NCI-H1930 (cell line): ENCODE data around the gene RBMS1.
A peak's percentile ranks its signal among the peaks of the same experiment; 100 is the strongest.

Source experiments
- DNase-seq, 2 experiments: peaks; one replicate each; lab custom pipeline; 2025; lab: John Stamatoyannopoulos, UW

The RBMS1 gene

GRCh38 chr2:160301420-160301819 is 192.2 kb downstream of the RBMS1 start:
- no peak for DNase-seq

DNA sequence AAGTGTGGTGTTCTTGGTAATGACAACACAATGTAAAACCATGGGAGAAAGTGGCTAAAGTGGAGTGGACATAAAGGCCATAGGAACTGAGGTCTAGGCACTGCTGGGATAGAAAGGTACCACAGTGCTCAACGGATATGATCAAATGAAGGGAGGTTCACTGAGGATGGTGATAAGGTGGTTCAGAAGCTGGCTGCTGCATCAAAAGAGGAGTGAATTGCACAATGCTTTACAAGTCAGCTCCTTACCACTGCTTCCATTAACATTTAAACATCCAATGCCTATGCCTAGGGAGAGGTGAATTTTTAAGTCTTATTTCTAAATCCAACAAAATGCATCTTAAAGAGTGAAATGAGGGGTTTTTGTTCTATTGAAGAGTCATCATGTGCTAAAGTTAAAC is 193.4 kb downstream of the RBMS1 start:
- no peak for DNase-seq

GRCh38 chr2:160299540-160299939 is 194.1 kb downstream of the RBMS1 start:
- DNase-seq: no peak

GRCh38 chr2:160298960-160299359 is 194.6 kb downstream of the RBMS1 start:
- no peak for DNase-seq

DNA sequence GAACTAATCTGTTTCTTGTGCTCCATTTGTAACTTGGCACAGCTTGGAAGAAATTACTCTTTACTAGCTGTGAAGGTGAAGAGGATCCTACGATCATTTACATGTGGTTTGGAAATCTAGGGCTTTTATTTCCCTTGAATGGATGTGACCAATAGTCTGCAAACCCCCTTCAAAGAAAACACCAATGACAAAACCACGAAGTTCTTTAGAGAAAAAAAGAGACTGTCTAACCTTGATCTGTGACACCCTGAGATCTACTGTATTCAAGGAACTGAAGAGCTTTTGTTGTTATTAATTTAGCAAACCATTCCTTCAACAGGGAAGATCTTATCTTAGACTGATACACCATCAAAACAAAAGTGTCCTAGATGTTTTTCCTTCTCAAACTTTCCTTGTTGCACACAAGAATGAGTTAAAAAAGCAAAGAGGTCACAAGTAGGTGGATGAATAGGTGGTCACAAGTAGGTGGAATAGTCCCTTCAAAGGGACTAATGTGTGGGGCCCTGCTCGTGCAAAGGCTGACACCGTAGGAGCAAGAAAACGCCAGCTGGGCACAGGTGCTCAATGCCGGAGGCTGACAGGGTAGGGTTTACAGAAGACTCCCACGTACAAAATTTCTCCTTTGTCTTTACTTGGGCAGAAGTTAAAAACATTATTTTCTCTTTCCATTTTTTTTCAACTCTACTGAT is 197.9 kb downstream of the RBMS1 start:
- no peak for DNase-seq

- DNase-seq: no peak
Measured at GRCh38 chr2:160294889-160295288, 198.7 kb downstream of the RBMS1 start.

DNA sequence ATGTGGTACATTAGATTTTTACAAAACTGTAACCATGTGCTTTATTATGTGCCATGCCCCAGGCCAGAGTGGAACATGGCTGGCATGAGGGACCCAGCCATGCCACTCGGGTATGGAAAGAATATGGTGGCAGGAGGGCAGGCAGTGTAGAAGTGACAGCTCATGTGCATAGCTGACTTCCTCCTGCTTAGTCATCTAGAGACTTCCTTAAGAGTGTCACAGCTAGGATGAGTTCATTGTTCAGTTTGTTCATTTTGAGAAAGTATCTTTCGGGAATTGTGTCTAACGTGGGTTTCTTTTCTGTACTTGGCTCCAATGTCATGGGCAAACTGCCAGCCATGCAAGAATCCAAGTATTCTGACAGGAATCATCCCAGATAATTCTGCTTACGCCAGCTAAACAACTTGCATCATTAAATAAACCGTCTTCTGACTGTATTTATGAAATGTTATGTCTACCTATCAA is 199.2 kb downstream of the RBMS1 start:
- no peak for DNase-seq

DNA sequence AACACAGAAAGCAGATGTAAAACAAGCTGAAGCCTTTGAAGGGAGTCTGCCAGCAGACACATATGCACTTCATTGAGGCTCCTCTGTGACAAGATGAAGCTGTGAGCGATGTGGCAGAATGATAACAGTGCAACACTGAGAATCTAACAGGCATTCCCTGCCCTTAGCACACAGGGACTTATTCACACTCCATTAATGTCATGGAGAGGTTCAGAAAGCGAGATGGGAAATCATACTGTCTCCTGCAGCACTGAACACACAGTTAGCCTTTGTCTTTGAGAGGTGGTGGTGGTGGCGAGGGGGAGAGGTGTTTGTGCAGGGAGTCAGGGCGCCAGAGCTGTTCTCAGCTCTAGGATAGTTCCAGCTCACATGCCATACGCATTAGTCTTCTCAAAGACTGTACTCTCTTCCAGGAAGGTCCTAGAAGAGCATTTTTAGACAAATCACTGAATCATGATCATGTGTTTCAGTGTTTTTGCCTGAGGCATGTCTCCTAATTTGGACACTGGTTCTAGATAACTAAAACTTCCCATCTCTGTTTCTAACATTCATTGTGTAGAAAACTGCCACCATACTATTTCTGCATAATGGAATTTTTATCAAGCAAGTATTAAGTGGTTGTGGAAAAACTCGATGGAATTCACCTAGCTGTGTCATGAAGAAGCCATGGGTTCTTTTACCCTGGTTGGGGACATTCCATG is 200.1 kb downstream of the RBMS1 start:
- DNase-seq: no peak

DNA sequence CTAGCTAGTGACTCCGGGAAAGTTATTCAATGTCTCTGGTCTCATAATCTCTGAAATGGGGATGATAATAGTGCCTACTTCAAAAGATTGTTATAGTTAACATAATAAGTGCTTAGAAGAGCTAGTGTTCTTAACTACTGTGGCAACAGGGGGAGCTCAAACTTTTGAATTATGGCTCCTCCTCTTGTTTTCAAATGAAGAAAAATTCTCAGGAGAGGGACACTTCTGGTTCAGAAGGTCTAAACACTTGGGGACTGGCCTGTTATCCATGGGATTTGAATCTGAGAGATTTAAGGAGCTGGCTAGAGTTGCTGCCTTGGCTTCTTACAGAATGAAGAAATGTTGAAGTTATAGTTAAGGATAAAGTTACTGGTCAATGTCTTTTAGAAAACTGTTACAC is 201.4 kb downstream of the RBMS1 start:
- DNase-seq: no peak

DNA sequence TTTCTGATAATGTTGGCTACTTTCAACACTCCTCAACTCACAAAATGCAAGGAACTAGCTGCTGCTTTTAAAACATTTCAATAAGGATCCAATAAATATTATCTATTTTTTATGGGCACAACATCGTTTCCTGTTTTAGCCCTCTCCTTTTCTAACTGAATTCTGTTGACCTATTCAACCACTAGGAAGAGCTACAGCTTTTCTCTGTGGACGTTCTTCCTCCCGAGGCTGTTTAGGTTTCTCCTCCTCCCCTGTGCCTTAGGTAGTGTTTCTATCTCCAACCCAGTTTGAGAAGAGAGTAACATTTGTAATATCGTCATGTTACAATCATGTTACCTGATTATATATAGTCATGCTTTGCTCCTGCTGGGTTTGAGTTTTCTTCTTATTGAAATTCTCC is 202.2 kb downstream of the RBMS1 start:
- no peak for DNase-seq

- DNase-seq: no peak
Measured at GRCh38 chr2:160290598-160290997, 203.0 kb downstream of the RBMS1 start.

GRCh38 chr2:160289831-160290230 is 203.8 kb downstream of the RBMS1 start:
- DNase-seq: no peak

DNA sequence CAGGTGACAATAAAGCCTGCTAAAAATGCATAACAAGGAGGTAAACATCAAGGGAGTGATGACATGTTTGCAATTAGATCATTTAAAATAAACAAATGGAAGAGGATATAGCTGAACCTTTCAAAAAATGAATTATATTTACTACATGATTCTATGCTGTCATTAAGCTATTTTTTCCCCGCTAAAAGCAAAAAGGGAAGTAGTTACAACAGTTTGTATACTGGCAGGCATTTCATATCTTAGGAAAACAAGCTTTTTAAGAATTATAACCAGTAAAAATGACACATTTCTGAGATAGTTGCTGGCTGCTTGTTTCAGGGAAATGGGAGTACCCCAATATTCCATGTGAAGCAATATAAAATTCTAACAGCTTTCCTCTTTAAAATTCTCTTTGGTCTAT is 204.5 kb downstream of the RBMS1 start:
- no peak for DNase-seq

GRCh38 chr2:160288324-160288723 is 205.3 kb downstream of the RBMS1 start:
- no peak for DNase-seq

GRCh38 chr2:160287476-160287875 is 206.1 kb downstream of the RBMS1 start:
- peak in 1 of 2 experiments; percentile 49 for DNase-seq

- no peak for DNase-seq
Measured at GRCh38 chr2:160286551-160286950, 207.1 kb downstream of the RBMS1 start.

DNA sequence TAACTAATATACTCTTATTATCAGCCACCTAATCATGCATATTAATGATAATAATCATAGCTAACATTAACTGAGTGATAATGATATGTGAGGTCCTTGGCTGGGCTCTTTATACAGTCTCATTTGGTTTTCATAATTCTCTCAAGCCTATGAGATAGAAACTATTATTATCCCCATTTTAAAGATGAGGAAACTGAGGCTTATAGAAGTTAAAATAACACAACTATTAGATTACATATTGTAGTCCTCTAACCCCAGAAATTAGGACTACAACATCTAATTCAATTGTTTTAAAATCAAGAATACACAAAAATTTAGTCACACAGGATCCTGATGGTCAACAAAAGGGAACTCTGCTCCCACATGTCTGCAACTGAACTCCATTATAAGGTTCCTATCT is 209.9 kb downstream of the RBMS1 start:
- no peak for DNase-seq

DNA sequence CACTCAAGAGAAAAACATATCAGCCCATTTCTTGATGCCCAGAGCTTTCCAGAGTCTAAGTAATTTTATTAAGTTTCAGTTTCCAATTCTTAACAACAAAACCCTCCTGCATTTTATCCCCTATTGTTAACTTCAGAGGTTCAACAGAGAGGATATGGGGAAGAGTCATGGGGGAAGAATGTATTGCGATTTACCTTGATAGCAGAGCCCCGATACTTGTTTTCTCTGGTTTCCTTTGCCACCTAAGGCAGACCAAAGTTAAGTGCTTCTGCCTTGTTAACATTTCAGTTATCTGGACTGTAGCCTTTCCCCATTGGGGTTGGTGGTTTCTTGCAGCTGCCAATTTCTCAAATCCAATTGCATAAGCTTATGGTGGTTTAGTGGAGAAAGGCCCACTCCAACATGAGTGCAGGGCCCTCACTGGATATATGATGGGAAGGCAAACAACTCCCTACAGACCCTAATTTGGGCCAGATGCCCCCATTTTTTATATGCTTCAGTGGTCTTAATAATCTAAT is 211.5 kb downstream of the RBMS1 start:
- no peak for DNase-seq

DNA sequence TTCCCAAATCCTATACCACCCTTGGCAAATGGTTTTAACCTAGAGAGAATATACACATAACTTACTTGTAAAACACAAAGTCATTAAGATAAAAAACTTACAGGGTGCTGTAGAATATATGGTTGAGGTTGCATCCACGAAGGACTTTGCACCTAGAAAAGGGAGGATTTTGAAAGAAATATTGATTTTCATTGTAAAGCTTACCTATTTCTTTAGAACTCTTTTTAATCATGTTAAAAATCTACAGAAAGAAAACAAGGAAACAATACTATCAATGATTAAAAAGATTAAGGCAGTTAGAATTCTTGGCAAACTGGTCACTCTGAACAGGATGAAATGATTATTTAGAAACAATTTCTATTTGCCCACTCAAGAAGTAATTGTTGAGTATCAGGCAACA is 212.4 kb downstream of the RBMS1 start:
- DNase-seq: no peak

GRCh38 chr2:160279813-160280465 is 213.7 kb downstream of the RBMS1 start:
- DNase-seq: no peak

DNA sequence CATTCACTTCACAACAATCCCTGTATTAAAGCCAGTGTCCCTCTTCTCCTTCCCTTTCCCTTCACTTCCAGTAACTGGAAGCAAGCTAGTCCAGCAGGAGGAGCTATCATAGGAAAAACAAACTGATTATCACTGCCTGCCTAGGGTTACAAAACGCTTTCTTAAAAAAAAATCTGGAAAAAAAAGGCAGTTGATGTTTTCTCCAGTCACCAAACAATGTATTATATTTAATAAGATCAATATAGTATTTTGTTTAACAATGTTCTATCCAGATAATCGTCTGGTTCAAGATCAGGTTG is 214.8 kb downstream of the RBMS1 start:
- peak in 1 of 2 experiments; percentile 27 for DNase-seq

GRCh38 chr2:160278101-160278878 is 215.3 kb downstream of the RBMS1 start:
- peak; percentile 10 to 52 for DNase-seq
